HG03045 (cell line): ENCODE measurements around the gene TMEM140.
"Not testable (repeated sequence)": the region's sequence is repeated elsewhere in the genome, so short reads cannot be mapped to it uniquely, and the experiment has no call there.

ENCODE experiments used
- ATAC-seq: cut with Tn5 transposase; IDR thresholded peaks from one replicate; pipeline ENCODE4 v1.9.1; 2021; ENCODE audit warnings: mild to moderate bottlenecking, moderate library complexity; ENCODE audit not compliant: unreplicated experiment

Gene TMEM140

DNA sequence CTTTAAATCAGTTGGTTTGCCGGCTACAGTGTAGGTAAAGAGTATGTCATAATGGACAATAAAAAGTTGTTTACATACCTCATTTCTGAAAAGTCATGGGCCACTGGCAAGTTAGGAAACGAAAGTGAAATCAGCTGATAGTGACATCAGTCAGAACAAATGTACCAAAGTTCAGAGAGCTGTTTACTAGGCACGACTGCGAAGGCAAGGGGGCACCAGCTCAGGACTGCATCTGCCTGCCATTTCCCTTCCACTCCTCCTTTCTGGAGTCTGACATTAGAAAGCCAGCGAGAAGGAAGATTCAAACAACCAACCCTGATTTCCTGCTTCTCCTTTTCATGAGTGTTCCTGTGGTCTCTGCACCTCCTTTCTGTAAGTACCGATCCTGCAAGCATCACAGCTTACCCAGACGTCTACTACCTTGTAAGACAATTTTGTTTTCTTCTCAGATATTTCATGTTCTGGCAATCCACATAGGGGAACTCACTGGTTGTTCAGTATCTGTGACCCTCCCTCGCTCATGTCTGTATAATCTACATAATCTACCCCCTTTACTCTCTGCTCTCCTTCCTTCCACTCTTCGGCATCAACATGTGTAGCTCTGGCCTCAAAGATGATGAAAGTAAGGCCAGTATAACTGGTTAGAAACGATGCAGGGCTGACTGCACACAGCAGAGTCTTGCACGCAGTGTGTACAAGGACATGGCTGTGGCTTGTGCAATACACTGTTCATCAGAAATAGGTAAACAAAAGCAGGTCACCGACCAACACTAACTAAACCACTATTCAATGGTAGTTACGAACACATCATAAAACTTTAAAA is at the start of gene TMEM140:
Gene TMEM140 (plus strand): TSS at position 174 of the 823 bp plus-strand sequence. CDS start 16,370 bp downstream, outside the sequence.
- ATAC-seq: peak; percentile 75

DNA sequence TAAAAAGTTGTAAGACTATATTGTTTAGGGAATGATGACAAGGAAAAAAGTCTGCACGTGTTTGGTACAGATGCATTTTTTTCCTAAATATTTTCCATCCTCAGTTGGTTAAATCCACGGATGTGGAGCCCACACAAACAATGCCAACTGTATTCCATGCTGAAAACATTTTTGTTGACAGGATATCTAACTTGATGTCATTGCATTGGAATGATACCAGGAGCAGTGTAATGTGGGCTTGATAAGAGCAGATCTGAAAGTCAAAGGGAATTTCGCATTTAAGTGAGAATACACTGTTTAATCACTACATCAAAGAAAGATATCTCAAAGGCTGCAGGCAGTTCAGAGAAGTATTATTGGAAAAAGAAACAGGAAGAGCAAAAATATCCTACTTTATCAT is 49.5 kb upstream of the TMEM140 start:
- no peak for ATAC-seq

DNA sequence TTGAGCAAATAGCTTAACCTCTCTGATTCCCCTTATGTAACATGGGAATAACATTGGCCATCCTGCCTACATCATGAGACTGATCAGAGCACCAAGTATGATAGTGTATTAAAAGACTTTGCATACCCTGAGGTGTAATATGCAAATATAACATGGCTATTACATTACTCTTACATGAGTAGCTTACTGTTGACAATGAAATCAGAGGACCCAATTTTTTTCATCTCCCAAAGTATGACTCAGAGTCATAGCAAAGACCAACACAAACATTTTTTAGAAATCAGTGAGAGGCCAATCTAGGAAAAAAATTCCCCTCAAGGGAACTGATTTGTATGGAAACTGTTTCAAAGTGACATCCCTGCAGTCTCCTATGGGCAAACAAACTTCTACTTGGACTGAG is 47.0 kb upstream of the TMEM140 start:
- ATAC-seq: no peak

DNA sequence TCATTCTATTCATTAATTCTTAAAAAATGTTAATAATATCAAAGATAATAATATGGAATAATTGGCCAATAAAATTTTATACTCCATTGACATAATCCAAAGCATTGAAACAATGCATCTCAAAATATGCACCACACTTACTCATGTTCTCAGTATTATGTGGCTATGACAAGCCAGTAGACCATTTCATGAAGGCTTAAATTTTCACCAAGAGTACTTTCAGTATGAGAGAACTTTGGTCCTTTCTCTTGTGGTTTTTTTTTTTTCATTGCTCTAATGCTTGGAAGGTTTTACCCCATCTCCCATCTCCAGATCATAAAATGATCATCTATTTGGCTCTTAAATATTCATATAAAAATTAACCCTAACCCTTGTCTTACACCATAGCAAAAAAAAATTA is 45.5 kb upstream of the TMEM140 start:
- peak; percentile 77 for ATAC-seq

DNA sequence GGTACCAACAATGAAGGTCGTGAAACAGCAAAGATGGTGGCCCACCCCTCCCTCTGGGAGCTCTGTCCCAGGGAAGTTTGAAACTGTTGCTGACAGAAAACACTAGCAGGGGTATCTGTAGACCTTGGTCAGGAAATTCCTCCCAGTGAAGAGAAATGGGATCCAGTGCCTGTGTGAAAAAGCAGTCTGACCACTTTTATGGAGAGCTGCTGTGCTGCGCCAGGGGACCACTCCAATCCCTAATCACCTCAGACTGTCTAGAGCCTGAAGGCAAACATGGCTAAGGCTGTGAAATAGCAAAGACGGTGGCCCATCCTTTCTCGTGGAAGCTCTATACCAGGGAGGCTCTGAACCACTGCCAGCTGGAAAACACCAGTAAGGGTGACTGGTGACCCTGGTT is 38.3 kb upstream of the TMEM140 start:
- no peak for ATAC-seq

DNA sequence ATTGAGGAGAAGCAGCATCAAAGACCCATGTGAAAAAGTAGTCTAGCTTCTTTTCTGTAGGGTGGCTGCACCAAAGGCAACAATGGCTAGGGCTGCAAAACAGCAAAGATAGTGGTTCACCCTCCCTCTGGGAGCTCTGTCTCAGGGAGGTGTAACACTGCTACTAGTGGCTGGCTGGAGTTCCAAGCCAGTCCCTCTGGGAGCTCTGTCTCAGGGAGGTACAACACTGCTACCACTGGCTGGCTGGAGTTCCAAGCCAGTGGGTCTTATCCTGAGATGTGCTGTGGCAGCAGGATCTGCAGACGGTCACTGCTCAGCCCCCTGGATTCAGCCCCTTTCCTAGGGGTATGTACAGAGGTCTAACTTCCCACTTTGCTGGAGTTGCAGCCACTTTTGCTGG is 37.9 kb upstream of the TMEM140 start:
- no peak for ATAC-seq

DNA sequence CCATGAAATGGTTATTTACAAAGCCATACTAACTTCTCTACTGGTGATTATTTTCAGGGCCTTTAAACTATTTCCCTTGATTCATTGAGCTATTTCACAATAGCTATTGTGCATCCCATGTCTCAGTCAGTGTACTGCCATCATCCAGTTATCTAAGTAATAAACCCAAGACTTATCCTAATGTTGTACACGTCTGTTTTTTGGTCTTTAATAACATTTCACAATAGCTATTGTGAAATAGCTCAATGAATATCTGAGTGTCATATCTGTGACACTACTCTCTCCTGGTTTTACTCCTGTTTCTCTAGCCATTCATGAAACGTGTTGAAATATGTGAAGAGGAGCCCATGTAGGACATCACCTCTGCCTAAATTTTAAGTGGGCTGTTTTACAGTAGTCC is 36.5 kb upstream of the TMEM140 start:
- no peak for ATAC-seq

DNA sequence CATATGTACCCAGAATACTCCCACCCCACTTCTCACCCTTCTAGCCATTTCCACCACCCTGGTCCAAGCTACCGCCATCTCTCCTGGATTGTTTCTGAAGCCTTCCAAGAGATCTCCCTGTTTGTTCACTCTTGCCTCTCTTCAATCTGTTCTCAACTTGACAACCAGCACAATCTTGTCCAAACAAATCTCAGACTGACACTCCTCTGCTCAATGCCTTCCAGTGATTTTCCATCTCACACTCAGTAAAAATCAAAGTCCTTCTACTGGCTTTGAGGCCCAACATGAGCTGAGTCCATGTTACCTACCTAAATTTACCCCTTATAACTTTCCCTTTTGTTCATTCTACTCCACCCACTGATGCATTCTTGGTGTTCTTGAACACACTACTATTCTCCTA is 33.2 kb upstream of the TMEM140 start:
- no peak for ATAC-seq

DNA sequence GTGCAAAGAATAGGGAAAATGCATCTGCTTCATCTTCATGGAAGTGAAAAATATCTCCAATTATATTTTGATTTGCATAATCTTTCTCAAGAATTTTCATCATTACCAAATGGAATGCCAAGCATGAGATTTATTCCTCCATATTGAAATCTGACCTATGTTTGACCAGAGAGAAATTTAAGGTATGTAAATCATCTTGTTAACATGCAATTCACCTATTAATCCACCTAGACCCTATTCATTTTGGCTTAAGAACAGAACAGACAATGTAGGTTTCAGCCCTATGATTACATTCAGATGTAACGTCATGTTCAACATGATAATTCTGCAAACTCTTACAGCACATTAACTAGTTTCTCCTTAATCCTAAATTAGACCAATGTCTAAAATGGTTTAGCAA is 30.8 kb upstream of the TMEM140 start:
- no peak for ATAC-seq

DNA sequence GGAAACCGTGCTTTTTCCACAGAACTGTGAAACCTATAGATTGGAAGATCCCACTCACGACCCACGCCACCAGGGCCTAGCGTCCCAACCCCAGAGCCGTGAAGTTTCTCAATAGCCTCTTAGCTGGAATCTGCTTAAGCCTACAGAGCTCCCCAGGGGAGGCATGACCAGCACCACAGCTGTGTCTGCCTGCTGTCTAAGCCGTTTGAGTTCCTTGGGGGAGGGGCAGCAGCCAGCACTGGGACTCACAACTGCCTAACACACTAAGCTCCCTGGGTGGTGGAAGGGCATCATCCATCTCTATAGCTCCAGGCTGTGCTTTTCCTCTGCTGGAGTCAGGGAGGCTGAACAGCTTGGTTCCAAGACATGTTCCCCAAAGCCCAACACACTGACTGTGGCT is 26.0 kb upstream of the TMEM140 start:
- no peak for ATAC-seq

DNA sequence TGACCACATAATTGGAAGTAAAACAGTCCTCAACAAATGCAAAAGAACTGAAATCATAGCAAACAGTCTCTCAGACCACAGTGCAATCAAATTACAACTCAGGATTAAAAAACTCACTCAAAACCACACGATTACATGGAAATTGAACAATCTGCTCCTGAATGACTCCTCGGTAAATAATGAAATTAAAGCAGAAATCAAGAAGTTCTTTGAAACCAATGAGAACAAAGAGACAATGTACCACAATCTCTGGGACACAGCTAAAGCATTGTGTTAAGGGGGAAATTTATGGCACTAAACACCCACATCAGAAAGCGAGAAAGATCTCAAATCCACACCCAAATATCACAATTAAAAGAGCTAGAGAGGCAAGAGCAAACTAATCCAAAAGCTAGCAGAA is 23.2 kb upstream of the TMEM140 start:
- ATAC-seq: not testable (repeated sequence)

DNA sequence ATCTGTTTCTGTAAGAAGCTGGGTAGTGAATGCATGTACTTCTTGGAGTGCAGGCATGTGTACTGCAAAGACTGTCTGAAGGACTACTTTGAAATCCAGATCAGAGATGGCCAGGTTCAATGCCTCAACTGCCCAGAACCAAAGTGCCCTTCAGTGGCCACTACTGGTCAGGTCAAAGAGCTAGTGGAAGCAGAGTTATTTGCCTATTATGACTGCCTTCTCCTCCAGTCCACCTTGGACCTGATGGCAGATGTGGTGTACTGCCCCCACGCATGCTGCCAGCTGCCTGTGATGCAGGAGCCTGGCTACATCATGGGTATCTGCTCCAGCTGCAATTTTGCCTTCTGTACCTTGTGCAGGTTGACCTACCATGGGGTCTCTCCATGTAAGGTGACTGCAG is 18.9 kb upstream of the TMEM140 start:
- no peak for ATAC-seq

DNA sequence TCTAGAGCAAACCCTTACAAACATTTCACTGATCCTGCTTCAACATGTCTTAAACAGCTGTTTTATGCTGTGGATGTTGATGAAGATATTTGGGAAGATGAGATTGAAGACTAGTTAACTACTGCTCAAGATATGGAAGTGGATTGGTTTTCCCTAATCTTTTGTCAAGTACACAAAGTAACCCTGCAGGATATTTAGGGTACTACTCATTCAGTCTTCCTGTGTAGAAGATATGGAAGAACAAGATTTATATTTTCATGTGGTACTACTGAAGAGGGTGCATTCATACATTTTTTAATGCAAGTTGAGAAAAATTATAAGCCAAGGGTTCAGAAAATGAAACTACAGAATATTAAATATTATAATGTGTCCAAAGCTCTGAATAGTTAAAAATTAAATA is 18.3 kb upstream of the TMEM140 start:
- no peak for ATAC-seq

DNA sequence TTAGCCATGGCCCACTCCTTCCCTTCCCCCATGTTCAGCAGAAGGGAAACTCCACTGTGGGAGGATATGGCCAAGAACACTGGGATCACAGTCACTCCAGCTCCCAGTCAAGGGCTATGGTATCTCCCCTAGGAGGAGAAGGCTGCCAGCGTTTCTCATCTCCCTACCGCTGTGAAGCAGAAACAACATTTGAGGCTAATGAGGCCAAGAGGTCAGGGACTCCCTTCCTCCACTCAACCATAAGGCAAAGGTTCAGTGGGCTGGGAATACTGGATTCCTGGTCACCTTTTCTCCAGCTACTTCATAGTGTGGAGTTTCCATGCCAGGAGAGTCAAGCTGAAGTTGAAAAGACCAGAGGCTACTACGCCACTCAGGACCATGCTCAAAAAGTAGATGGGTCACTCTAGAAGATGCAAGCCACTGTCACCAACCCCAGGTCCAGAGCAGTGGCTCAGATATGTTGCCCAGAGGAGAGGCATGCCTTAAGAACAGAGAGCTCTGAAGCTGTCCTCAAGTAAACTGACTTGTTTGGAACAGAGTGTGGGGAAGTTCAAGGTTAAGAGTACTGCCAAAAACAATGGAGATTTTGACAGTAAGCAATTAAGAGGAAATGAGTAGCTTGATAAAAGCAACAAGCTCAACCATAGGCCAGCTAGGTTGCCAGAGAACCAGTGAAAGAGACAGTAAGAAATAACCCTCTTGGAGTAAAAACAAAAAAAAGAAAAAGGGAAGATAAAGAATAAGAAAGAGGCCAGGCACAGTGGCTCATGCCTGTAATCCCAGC is 3.8 kb upstream of the TMEM140 start:
- no peak for ATAC-seq

DNA sequence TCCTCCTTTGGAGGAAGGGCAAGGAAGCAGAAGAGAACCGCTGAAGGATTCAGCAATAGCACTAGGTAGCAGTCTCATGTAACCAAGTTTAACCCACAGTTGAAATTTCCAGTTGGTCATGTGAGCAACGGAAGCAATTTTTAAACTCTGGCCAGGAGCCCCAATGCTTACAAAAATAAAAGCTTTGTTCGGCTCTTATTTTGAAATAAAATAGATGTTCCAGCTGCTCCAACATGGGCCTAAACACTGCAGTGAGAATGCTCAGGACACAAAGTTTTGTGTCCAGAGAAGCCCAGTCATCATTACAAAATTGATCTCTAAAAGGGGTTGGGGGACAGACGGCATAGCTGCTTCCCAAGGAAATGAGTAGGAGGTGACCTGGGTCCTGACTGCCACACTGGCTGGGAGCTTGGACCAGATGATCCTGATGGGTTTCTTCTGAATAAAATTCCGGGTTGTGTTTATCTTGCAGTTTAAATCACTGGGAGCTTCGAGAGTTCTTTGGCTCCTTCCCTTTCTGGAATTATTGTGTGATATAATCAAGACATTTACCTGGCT is 452 bp upstream of the TMEM140 start:
- ATAC-seq: peak; percentile 2

DNA sequence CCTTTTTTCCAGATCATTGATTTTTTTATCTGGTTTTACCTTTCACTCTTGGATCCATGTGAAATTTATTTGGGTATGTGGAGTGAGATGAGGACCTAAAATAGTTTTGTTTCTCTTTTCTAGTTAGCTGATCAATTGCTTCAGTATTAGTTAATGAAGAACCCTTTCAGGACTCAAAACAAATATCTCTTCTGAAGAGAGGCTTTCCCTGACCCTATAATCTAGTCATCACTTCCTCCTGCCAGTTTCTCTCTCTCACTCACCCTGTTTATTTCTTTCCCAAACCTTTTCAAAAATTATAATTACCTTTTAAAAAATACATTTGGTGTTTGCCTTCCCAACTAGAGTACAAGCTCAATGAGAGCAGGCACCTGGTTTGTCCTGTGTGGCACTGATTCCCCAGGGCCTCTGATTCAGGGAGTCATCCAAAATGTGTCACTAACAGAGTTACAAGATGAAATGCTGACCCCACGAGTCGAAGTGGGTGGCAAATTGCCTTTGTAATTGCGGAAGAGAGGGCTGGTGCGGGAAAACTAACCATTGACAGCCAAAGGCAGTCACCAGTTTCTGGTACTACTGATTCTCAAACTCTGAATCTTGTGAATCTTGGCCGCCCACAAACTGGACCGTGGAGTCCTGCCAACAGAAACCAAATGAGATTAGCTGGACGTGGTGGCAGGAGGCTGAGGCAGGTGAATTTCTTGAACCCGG is 2.4 kb downstream of the TMEM140 start:
- ATAC-seq: no peak

DNA sequence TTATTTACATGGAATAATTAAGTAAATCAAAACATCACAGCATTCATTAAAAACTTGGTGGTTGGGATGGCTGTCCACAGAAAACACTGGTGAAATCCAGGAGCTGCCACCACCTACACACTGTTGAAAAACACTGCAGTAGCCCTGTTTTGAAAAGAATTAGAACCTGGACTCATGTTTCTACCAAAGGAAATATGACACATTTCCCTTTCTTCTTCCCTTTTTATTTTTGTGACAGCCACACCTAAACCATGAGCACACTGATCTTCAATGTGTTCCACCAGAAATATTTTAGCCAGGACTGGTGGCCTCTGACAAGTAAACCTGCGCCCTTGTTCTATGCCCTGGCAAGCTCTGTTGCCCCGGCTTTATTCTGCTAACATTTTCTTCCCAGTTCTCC is 3.3 kb downstream of the TMEM140 start:
- ATAC-seq: no peak

DNA sequence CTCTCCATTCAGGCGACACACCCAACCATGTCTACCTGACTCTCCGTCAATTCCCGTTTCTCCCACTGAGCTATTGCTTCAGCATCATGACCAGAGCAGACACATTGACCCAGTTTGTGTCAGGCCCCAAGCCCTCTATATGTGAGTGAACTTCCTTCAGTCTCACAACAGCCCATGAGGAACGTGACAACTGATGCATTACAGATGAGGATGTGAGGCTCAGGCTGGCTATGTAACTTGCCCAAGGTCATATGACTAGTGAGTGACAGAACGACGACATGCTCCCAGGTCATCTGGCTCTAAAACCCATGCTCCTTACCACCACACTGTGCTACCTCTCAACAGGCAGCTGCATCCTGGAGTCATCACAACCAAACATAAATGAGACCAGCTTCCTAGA is 3.7 kb downstream of the TMEM140 start:
- no peak for ATAC-seq

DNA sequence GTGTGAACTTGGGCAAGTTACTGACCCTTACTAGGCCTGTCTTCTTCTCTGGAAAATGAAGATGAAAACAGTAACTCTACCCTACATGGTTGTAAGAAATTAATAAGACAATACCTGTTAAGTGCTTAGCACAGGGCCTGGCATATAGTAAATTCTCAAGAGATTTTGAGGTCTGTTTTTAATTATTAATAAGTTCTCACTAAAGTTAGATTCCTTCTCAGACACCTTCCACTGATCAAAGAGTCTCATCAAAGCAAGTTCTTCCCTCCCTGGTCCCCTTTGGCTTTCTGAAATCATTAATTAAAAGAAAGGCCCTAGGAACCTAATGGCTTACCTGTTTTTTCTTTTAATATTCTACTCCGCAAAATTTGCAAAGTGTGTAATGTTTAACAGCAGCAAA is 4.6 kb downstream of the TMEM140 start:
- ATAC-seq: no peak

DNA sequence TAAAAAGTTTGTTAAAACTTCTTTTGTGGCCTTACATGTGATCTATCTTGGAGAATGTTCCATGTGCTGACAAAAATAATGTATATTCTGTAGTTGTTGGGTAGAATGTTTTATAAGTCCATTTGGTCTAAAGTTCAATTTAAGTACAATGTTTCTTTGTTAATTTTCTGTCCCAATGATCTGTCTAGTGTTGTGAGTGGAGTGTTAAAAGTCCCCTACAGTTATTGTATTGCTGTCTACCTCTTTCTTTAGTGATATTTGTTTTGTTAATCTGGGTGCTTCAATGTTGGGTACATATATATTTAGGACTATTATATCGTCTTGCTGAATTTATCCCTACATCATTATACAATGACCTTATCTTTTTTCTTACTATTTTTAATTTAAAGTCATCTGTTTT is 6.9 kb downstream of the TMEM140 start:
- ATAC-seq: no peak

DNA sequence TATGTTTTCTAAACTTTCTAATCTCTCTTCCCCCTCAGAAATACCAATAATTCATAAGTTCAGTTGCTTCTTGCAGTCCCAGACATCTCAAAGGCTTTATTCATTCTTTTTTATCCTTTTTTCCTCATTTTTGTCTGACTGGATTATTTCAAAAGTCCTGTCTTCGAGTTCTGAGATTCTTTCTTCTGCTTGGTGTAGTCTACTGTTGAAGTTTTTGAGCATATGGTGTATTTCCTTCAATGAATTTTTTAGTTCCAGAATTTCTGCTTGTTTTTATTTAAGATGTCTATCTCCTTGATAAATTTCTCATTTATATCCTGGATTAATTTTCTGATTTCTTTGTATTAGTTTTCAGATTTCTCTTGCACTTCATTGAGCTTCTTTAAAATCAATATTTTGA is 8.4 kb downstream of the TMEM140 start:
- no peak for ATAC-seq
